ENCODE data around the gene PAIP2B. TPM values are rescaled to one million over a fixed set of nuclear protein-coding genes. Genes with fewer than 3 reads are reported as not detected.

Gene PAIP2B
- total and polyA plus RNA-seq, 9 of the 15 experiments (the other 6 are each of a cell fraction or from before 2014, with no cell fraction given): 0.18 to 0.38 (median 0.25) TPM

- peak; percentile 98 for TF ChIP-seq ZNF384 (IDR thresholded peaks at IDR 0.05; ENCODE audit: low read depth, low read length)
- TF ChIP-seq CTCF (IDR thresholded peaks at IDR 0.05 in 2 of 3, conservative IDR thresholded peaks at IDR 0.05 in 1 of 3; ENCODE audit: insufficient read depth in 2 of 3, low read depth in 1 of 3, low read length in 3 of 3): peak in 1 of 3 experiments; percentile 0; a peak in 1 of 6 replicates
- 0 out of 2 replicates have a peak, but pooled peaks have one; percentile 52 for TF ChIP-seq MGA (IDR thresholded peaks at IDR 0.05)
- peak; percentile 95 for TF ChIP-seq FOS (IDR thresholded peaks at IDR 0.05; ENCODE audit: extremely low read depth, insufficient read length)
- peak; percentile 50 for TF ChIP-seq RFX1 (IDR thresholded peaks at IDR 0.05)
- peak in 1 of 2 experiments; percentile 48; a peak in 1 of 4 replicates for TF ChIP-seq RCOR1 (IDR thresholded peaks at IDR 0.05; ENCODE audit: borderline replicate concordance in 1 of 2, low read depth in 2 of 2, low read length in 2 of 2)
- peak in 1 of 2 experiments; percentile 51; a peak in 1 of 4 replicates for TF ChIP-seq MNT (conservative IDR thresholded peaks at IDR 0.05)
- no peak for TF ChIP-seq NCOR1 (IDR thresholded peaks at IDR 0.05)
- TF ChIP-seq ZNF224 (CRISPR knock-in tag; IDR thresholded peaks at IDR 0.05): no peak
- TF ChIP-seq RBM39 (optimal IDR thresholded peaks at IDR 0.05; ENCODE audit: low read depth, low read length): no peak
- peak; percentile 68 for TF ChIP-seq RBFOX2 (IDR thresholded peaks at IDR 0.05; ENCODE audit: low read depth, low read length)
Observed at GRCh38 chr2:71226965-71227560, at the start of gene PAIP2B (continued).

Data from K562 (cell line).